Activated CD8-positive, alpha-beta memory T cell treated with anti-CD3 and anti-CD28 coated beads, Interleukin-2, amount 50 U/mL, for 48 hours (primary cell): Measurements from ENCODE around the gene SLC30A1.
"Not testable (repeated sequence)": the region's sequence is repeated elsewhere in the genome, so short reads cannot be mapped to it uniquely, and the experiment has no call there.

Experiments used
- DNase-seq: peaks from one replicate; pipeline ENCODE4 v3.0.0-alpha.2; 2020

The SLC30A1 gene

DNA sequence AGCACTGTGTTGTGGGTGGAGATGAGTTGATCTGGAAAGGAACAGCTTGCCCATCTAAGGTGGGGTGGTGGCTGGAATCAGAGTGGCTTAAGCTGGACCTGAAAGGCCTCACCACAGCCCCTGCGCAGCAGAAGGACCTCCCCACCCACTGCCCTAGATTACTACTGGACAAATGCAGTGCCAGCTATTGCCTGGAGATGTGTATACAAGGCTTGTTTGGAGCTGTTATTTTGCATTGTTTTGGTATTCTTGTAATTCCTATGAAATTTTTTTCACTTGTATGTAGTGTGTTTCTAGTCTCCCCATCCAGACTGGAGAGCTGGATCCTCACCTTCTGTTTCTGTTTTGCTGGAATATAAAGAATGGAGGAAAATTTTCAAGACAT is 1.3 kb upstream of the SLC30A1 start:
- no peak for DNase-seq

DNA sequence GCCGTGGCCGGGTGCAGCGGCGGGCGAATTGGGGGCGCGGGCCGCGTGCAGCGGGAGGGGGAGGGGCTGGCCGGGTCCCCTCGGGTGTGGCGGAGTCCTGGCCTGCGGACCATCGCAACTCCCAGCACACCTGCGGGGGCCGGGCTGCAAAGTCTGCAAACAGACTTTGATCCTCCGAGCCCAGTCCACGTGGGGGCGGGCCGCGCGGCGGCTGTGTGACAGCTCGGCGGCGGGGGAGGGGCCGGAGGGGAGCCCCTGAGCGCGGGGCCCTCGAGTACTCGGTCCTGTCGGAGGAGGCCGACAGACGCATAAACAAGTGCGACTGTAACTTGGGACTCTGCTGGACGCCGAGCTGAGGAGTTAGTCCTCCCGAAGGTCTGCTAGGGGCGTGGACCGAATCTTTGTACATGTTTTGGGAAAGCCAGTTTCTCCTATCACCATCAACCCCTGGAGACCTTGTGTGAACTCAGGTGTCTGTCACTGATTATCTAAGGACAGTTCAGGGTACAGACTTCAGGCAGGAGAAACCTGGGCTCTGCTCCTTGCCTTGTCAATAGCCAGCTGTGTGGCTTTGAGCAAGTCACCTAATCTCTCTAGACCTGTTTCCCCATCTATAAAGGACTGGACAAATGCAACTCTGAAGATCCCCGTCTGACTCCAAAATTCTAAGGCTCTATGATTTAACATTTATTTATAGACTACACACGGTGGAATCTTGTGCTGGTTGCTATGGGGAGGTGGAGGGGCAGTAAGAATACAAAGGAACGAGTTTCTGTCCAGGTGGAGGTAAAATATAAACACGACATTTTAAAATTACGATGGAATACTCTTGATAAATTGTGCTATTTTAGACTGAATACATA is 710 bp upstream of the SLC30A1 start:
- DNase-seq, result no peak

DNA sequence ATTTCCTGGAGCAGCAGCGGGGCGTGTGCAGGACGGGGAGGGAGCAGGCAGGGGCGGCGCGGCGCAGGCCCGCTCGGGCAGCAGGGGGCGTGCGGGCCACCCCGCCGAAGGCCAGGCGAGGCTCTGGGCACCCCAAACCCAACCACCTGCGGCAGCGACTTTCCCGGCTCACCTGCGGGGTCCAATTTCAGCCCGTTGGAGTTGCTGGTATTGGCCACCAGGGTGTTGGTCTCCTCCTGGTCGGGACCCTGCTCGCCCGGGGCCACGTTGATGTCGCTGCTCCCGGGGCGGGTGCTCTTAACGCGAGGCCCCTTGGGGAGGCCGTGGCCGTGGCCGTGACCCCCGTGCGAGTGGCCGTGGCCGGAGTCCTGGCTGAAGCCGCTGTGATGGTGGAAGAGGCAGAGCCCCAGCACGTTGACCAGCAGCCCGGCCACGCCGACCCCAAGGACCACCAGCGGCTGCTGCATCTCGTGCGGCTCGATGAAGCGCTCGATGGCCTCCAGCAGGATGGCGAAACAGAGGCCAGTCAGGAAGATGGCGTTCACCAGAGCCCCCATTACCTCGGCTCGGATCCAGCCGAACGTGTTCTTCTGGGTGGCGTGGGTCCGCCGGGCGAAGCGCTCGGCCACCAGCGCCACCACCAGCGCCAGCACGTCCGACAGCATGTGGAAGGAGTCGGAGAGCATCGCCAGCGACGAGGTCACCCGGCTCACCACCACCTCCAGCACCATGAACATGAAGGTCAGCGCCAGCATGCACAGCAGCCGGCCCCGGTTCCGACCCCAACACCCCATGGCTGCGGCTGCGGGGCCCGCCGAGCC is 932 bp downstream of the SLC30A1 start:
- peak; percentile 86 for DNase-seq

DNA sequence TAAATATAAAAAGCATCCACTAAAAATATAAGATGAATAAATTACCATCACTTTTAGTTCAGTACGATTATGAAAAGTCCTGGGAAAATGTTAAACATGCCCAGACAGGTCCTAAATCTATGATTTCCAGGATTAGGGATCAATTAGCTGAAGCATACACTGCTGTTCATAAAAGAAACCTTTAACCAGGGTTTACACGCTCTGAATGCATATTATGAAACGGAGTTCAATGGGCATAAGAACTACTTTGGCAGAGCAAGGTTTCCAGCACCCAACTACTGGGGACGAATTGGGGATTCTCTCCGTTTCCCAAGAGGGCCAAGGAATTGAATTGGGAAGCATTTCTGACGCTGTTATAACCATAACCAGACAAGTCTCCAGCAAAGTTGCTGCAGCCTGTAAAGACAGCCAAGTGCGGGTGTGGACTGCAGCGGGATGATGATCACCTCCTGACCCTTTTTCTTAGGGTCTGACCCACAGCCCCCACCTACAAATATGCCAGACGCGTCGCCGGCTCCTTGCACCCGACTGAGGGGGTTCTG is 1.6 kb downstream of the SLC30A1 start:
- no peak for DNase-seq

DNA sequence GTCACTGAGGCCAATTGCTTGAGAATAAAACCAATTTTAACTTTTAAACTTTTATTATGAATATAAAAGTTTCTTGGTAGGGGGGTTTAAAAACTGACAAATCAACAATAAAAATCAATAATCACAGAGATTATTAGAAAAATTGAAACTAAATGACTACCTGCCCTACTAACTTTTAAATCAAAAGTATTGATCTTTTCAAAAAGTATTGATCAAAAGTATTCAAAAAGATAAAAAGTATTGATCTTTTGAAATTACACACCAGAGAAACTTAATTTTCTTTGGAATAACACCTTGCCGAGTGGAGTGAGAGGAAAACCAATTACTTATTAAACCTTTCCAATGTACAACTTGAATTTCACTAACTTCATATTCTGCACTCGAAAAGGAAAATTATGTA is 2.2 kb downstream of the SLC30A1 start:
- DNase-seq, result no peak

DNA sequence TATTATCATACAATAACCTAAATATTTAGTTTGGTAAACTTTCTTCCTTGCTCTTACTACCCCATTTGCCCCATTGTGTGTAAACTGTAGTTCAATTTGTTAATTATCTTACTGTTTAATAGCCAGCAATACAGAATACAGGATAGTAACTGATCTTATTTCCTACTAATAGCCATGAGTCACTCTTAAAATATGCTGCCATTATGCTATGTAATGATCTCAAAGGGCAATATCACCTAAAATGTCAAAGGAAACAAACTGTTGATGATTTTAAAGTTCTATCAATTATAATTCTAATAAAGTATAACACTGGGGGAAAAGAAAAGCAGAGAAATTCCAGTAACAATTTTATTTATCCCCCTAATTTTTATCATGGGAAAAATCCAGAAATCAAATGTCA is 4.3 kb downstream of the SLC30A1 start:
- no peak for DNase-seq

DNA sequence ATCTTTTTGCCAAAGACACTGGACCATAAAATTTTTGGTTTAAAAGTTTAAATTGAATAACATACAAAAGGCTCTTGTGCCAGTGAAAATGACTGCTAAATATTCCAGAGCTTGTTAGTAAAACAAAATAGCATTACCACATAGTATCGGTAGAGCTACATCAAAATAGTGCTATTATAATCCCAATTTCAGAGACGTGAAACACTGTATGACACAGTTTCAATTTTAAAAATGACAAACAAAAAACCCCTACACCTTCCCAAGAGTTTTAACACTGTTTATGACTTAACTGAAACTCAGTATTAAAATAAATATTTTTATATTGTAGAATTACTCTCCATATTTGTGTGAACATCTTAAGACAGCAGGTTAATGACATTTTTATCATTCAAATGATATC is 7.0 kb downstream of the SLC30A1 start:
- no peak for DNase-seq

DNA sequence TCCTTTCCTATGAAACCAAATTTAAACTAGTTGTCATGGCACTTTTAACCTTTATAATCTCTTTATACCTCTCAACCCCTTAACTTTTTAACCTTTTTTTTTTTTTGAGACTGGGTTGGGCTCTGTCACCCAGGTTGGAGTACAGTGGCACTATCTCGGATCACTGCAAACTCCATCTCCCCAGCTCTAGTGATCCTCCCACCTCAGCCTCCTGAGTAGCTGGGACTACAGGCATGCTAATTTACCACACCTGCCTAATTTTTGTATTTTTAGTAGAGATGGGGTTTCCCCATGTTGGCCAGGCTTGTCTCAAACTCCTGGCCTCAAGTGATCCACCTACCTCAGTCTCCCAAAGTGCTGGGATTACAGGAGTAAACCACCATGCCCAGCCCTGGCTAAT is 8.6 kb downstream of the SLC30A1 start:
- DNase-seq, result not testable (repeated sequence)

DNA sequence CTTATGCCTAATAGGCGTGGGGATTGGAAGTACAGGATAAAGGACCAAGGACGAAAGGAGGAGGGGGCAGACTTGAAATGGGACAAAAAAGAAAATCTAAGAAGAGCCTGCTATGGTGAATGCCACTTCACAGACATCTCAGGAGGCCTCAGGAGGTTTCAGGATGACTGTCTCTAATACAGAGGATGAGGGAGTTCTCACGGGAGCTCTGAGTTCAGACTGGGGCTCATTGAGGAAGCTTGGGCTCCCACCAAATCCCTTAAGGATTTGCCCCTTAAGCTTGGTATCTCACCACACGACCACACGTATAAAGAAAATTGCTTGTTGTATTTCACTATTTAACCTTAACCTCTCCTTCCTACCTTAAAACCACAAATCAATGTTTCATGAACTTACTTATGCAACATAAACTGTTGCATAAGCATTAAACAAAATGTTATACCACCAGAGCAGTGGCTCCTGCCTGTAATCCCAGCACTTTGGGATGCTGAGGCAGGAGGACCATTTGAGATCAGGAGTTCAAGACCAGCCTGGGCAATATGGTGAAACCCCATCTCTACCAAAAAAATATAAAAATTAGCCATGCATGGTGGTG is 12.4 kb downstream of the SLC30A1 start:
- DNase-seq, result no peak

DNA sequence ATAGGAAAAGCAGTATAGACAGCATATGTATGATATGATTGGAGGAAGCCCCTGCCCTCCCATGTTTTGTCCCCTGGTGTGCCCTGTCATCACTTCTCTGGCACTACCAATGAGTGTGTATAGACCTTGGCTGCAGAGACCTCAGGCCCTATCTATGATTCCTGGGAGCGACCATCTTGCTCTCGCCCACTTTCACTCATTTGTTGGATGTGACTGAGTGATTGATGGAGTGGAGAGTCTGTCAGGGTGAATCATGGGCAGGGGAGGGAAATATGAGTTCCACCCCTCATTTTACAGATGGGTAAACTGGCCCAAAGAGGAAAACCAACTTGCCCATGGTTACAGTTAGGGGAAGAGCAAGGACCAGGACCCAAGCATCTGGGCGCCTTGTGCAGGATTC is 14.9 kb downstream of the SLC30A1 start:
- DNase-seq, result no peak

DNA sequence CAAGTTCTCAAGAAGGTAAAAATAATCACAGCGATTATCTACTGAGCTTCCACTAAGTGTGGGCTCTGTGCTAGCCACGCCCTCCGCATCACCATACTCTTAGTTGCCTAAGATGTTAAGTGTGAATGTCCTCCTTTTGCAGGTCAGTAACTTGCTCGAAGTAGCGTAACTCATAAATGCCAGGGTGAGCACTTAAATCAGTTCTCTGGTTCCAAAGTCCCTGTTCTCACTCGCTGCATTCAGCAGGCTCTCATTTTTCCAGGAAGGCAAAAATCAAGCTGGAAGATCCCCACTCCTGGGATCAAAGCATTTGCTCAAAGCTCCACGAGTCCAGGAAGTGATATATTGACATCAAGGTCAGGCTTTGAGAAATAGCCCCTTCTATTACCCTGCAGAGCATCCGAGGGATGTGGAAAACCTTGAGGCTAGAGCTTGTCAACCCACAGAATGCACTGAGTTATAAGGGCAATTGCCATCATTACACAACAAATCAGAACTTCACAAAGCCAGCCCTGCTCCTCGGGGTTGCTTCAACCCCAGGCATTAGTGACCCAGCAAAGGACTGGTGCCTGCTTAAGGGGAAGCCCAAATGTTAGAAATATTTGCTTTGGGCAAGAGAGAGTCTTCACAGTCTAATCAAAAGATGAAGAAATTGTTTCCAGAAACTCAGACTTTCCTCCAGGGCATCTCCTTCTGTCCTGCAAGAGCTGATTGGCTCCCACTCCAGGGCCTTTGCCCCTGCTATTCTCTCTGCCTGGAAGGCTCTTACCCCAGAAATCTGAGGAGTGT is 19.5 kb downstream of the SLC30A1 start:
- DNase-seq, result no peak

DNA sequence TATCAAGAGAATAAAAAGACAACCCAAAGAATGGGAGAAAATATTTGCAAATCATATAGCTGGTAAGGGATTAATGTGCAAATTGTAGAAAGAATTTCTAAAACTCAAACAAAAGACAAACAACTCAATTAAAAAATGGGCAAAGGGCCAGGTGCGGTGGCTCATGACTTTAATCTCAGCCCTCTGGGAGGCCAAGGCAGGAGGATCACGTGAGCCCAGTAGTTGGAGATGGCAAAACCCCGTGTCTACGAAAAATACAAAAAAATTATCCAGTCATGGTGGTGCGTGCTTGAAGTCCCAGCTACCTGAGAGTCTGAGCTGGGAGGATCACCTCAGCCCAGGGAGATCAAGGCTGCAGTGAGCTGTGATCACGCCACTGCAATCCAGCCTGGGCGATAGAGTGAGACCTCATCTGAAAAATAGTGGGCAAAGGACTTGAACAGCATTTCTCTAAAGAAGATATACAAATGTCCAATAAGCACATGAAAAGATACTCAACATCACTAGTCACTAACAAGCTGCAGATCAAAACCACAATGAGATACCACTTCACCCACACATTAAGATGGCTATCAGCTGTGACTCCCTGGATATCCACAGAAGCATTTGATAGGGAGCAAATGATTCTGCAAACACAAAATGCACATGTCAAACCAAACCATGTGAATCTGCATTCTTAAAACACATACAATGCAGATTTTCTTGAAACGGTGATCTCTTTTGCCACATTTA is 20.9 kb downstream of the SLC30A1 start:
- DNase-seq, result no peak

DNA sequence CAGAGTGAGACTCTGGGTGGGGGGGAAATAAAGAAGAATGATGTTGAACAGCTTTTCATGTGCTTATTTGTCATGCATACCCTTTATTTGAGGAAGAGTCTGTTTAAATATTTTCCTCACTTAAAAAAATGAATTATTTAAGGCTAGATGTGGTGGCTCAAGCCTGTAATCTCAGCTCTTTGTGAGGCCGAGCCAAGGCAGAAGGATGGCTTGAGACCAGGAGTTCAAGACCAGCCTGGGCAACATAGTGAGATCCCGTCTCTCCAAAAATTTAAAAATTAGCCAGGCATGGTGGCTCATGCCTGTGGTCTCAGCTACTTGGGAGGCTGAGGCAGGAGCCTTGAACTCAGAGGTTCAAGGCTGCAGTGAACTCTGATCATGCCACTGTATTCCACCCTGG is 25.4 kb downstream of the SLC30A1 start:
- DNase-seq, result no peak

DNA sequence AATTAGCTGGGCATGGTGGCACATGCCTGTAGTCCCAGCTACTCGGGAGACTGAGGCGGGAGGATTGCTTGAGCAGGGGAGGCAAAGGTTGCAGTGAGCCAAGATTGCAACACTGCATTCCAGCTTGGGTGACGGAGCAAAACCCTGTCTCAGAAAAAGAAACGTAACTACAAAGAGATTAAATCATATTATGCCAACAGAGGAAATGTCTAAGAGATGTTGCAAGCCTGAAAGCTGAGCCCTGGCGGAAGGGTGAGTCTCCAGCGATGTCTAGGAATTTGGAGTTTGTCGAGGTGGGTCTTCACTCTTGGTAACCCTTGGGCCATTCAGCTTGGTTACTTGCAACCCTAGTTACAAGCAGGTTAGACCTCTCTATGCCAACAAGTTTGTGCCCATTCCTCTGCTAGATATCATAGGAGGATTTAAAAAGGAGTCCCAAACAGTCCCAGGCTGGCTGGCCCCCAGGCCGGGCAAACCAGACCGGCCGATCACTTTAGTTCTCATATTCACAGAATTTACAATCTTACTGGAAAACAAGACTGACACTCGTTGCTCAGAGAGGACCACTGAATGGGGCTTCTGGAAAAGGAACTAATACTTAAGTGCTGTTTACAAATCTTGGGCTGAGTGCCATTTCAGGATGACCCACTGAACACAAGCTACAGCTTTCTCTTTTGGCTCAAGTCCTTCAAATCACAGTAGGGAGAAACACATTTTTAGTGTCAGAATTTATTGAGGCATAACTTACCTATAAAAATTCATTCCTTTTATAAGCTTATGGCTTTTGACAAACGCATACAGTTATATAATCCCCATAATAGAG is 27.1 kb downstream of the SLC30A1 start:
- peak; percentile 25 for DNase-seq

DNA sequence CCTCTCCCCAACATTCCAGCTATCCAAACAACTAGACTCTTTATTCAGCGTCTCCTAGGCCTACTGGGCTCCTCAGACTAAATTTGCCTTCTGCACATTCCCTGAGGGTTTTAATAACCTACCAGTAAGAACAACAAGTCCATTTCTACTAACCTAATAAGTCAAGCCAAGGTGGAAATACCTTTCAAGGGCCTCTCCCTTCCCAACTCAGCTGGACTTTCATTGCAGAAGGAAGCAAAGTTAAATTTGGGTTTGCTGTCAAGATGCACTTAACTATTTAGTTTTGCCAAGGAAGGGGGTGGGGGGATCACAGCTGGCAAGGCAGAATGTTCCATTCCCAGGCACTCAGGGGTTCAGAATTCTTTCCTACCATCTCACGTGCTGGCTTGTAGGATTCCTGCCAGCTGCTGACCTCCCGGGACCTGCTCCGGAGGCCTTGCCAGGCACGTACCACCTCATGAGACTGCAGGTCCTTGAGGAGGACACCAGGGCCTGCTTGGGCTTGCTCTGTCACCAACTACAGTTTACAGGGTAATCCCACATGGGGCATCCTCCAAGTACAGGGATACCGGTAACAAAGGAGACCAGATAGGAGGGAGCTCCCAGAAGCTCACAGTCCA is 29.8 kb downstream of the SLC30A1 start:
- DNase-seq, result peak; percentile 26

DNA sequence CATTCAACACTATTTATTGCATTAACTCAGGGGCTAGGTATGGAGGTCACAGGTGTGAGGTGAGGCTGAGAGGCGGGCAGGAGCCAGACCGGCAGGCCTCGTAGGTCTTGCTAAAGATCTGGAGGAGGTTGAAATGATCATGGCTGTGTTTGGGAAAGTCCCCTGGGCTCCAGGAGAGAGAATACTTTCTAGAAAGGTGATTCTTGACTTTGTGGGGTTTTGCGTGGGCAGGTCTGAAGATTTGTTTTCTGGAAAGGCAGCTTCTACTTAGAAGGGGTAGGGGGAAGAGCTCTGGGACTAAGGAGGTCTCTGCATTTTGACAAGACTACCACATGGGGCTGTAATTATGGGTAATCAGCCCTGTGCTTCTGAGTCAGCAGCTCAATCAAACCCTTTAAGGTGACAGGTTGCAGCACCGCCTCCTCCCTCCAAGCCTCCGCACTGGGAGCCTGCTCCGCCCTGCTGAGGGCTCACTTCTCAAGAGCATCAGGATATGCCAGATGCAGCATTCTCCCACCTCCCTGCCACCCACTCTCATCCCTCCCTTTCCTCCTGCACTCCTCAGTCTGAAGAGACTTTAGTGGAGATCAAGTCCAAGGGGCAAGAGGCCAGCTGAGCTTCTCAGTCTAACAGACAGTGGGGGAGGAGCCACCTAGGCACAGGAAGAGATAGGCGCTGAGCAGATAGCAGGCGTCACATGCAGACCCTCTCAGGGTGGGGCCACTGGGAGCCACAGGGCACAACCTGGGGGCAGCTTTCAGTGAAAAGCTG is 30.5 kb downstream of the SLC30A1 start:
- peak; percentile 47 for DNase-seq

DNA sequence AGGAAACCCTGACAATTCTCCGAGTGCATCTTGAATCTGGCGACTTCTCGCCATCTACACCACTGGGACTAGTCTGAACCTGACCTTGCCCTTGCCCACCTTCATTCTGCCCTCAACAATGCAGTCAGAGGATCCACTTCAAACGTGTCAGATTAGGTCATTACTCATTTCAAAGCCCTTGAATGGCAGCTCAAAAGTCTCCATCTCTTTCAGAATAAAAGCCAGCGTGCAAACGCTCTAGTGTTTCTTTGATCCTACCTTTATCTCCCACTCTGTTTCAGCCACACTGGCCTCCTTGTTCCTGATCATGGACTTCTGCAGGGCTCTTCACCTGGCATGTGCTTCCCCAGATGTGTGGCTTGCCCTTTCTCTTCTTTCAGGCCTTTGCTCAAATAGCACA is 31.3 kb downstream of the SLC30A1 start:
- DNase-seq, result no peak

DNA sequence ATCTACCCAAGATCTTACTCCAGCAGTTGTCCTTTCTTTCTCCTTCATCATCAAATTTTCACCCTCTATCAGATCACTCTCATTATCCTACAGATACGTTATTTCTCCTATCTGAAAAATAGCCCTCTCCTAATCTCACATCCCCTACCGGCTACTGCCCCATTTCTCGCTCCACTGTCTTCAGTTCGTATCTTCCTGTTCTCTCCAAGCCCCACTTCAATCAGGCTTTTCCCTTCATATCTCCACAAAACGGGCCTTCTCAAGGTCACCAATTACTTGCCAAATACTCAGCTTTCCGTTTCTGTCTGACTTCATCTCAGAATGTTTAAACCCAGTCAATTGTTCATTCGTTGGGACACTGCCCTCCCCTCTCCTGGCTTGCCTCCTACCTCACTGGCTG is 32.4 kb downstream of the SLC30A1 start:
- DNase-seq, result no peak

DNA sequence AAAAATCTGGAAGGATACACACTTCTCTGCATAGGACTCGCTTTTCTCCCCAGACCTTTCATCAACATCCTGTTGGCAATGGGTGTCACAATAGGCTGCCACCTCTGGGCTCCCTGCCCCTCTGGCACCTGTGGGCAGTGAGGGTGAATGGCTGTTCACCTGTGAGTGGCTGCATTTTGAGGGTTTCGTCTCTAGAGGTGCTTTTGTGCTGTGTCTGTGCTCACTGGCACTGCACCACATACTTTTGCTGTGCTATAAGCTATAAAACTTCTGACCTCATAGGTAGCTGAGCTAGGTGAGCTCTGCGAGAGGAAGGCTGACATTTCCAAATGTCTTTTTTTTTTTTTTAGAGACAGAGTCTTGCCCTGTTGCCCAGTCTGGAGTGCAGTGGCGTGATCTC is 35.9 kb downstream of the SLC30A1 start:
- no peak for DNase-seq
